ENCODE measurements around the gene KLHL30. TPM values are rescaled to one million over a fixed set of nuclear protein-coding genes. Genes with fewer than 3 reads are reported as not detected.

KLHL30 gene
- total RNA-seq, 1 experiment from 2014 or later = not detected

DNA sequence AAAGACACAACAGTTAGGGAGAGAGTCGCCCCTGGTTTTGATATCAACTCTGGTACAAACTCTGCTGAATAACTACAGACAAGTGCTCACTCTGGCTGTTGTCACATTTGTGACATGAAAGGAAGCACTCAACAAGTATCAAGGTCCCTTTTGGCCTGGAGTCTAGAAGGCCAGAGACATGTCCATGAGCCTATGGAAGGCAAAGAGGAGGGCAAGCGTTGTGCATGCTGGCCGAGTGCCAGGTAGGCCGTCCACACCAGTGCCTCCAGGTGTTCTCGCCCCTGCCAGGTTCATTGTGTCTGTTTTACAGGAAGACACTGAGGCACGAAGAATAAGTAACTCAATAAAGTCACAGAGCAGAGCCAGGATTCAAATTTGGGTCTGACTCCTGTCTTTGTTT, 43.9 kb downstream of the KLHL30 start:
- Histone ChIP-seq H3K9ac (ENCODE audit: extremely low read depth, insufficient read length, low read length) (no peak overlapping the region), H2BK5ac (ENCODE audit: insufficient read length, low read length) (no peak overlapping the region), H2BK15ac (ENCODE audit: low read depth, low read length) (no peak overlapping the region), H3K4me1 (ENCODE audit: insufficient read depth, low read length) (no peaks in the 10 kb centered on the region), H2AFZ (ENCODE audit: low read length) (no peak overlapping the region), H4K91ac (ENCODE audit: insufficient read length, low read depth, low read length) (no peak overlapping the region), H3K79me1 (ENCODE audit: insufficient read depth, low read depth, low read length, poor library complexity, severe bottlenecking) (no peaks in the 10 kb centered on the region), H3T11ph (ENCODE audit: low read length) (no peak overlapping the region), H3K27ac (ENCODE audit: insufficient read length, low read depth, low read length) (no peak overlapping the region), H4K20me1 (ENCODE audit: control insufficient read depth, insufficient read depth, insufficient read length) (no peaks in the 10 kb centered on the region), H3K18ac (ENCODE audit: insufficient read length, low read depth, low read length) (no peak overlapping the region), H3K4ac (ENCODE audit: low read depth, low read length) (no peak overlapping the region), H3K4me2 (ENCODE audit: insufficient read depth, insufficient read length, low read length) (no peak overlapping the region), H3K56ac (ENCODE audit: insufficient read length, low read depth, low read length) (no peak overlapping the region), H3K27me3 (ENCODE audit: insufficient read depth, low read length) (no peaks in the 10 kb centered on the region), H2BK120ac (ENCODE audit: low read depth, low read length, poor library complexity, severe bottlenecking) (no peak overlapping the region), H2BK20ac (ENCODE audit: low read depth, low read length, poor library complexity, severe bottlenecking) (no peak overlapping the region), H2BK12ac (ENCODE audit: insufficient read length, low read depth, low read length) (no peak overlapping the region), H4K8ac (replicated peaks; ENCODE audit: insufficient read length, low read depth, low read length) (no peak overlapping the region), H3K14ac (ENCODE audit: insufficient read depth, low read length) (no peak overlapping the region), H3K23ac (ENCODE audit: insufficient read length, low read depth, low read length) (no peak overlapping the region), H2AK5ac (ENCODE audit: insufficient read length, low read length) (no peak overlapping the region), H3K9me3 (ENCODE audit: control insufficient read depth, low read depth, low read length) (no peaks in the 10 kb centered on the region), H3K79me2 (ENCODE audit: insufficient read depth, low read length) (no peaks in the 10 kb centered on the region), H4K5ac (ENCODE audit: insufficient read length, low read depth, low read length) (no peak overlapping the region), H3K23me2 (ENCODE audit: insufficient read length, low read depth, low read length, poor library complexity, severe bottlenecking) (no peaks in the 10 kb centered on the region)
- no peak overlapping the region for H3K27ac Mint-ChIP-seq
- TF ChIP-seq, protein P1, sequence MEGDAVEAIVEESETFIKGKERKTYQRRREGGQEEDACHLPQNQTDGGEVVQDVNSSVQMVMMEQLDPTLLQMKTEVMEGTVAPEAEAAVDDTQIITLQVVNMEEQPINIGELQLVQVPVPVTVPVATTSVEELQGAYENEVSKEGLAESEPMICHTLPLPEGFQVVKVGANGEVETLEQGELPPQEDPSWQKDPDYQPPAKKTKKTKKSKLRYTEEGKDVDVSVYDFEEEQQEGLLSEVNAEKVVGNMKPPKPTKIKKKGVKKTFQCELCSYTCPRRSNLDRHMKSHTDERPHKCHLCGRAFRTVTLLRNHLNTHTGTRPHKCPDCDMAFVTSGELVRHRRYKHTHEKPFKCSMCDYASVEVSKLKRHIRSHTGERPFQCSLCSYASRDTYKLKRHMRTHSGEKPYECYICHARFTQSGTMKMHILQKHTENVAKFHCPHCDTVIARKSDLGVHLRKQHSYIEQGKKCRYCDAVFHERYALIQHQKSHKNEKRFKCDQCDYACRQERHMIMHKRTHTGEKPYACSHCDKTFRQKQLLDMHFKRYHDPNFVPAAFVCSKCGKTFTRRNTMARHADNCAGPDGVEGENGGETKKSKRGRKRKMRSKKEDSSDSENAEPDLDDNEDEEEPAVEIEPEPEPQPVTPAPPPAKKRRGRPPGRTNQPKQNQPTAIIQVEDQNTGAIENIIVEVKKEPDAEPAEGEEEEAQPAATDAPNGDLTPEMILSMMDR (conservative IDR thresholded peaks at IDR 0.05) = no peak
- H3K27me3 Mint-ChIP-seq (ENCODE audit: low read depth) = no peaks in the 10 kb centered on the region
- H3K4me1 Mint-ChIP-seq = no peaks in the 10 kb centered on the region
- no peak for DNase-seq
- H3K36me3 Mint-ChIP-seq (ENCODE audit: insufficient read depth in 1 of 3, low read depth in 3 of 3) = peaks cover 27 to 95% (median 86%) of the 10 kb centered on the region in 3 experiments; a peak in 6 of 7 replicates
- no peak overlapping the region for H3K4me3 Mint-ChIP-seq
- WGBS (ENCODE audit: extremely low coverage, insufficient read length, low lambda C conversion rate) = no CpG with 5 or more reads among the region's 6 CpGs
- no peaks in the 10 kb centered on the region for H3K9me3 Mint-ChIP-seq
